ENCODE data around the gene FAM227B.

DNA sequence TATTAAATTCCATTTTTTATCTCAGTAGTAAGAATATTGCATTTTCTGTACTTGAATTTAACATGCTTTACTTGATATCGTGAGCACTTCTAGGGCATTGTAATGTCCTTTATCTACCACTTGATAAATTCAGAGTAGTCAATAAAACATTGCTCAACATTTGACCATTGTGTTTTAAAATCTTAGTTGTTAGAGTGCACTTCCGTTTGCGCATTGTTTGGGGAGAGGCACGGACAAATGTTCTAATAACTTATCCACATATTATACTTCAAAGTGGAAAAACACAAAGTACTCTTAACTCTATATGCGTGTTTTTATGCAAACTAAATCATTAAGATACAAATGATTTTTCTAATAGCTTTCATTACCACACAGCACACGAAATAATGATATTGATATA lies 419 bp downstream of the FAM227B start:
- TF ChIP-seq POLR2AphosphoS5 (IDR thresholded peaks at IDR 0.05; ENCODE audit: borderline replicate concordance, low read depth, low read length) (no peak), EZH2 (IDR thresholded peaks at IDR 0.05) (no peak), FOXP2 (optimal IDR thresholded peaks at IDR 0.05; ENCODE audit: control extremely low read depth, extremely low read length, insufficient read depth) (no peak)

All from SK-N-MC (cell line).